ENCODE measurements around the gene STK39. TPM values are rescaled to one million over a fixed set of nuclear protein-coding genes. Genes with fewer than 3 reads are reported as not detected.

Gene STK39
- total and polyA plus RNA-seq, 4 donors: 8.5 to 18.7 (median 11.2) TPM

- no peak for DNase-seq
- no peak for TF ChIP-seq CTCF (IDR thresholded peaks at IDR 0.05; ENCODE audit: control extremely low read depth, extremely low read depth)
- no peaks in the 10 kb centered on the region for H3K36me3 ChIP-seq (ENCODE audit: control insufficient read depth in 4 of 4, insufficient read depth in 4 of 4, low read length in 4 of 4)
- no peak overlapping the region for H3K27ac ChIP-seq (ENCODE audit: low read depth in 1 of 2, low read length in 1 of 2)
- H3K4me1 ChIP-seq (ENCODE audit: control insufficient read depth in 5 of 5, insufficient read depth in 5 of 5, low read length in 5 of 5): peaks cover 0 to 4% (median 0%) of the 10 kb centered on the region in 5 donors
- H3K9me3 ChIP-seq (ENCODE audit: control insufficient read depth in 4 of 4, insufficient read depth in 3 of 4, low read length in 3 of 4): no peaks in the 10 kb centered on the region
- no peak overlapping the region for H3K9ac ChIP-seq (ENCODE audit: insufficient read depth in 1 of 2, low read length in 2 of 2)
- ATAC-seq (ENCODE audit: insufficient read depth, low FRiP score): no peak
- no peak overlapping the region for H3K4me3 ChIP-seq
- H3K27me3 ChIP-seq (ENCODE audit: control insufficient read depth in 3 of 3, insufficient read depth in 3 of 3, low read length in 2 of 3): peaks cover 0 to 3% (median 0%) of the 10 kb centered on the region in 3 donors
- WGBS, 2 donors: 84 to 92% methylated on average over 14 of the region's 14 CpGs
These were observed 341.7 kb downstream of the STK39 start for GRCh38 chr2:167905668-167906067.

Small RNA genes within 50 kb of the gene (small RNA-seq; reads per million reads assigned to genes)
- gene AC067940.1 (ENCODE audit: low replicate concordance): 0.17 reads per million

Other genes with a start within 250 kb of the STK39 start
- 10 to 100 TPM; 18.8 to 25.8 TPM for gene CERS6, start 208.7 kb upstream of the STK39 start, total RNA-seq
- 1 to 10 TPM; 4.3 to 8.5 TPM for gene CERS6, start 208.7 kb upstream of the STK39 start, polyA plus RNA-seq